ENCODE data around the gene ST6GALNAC1.

DNA sequence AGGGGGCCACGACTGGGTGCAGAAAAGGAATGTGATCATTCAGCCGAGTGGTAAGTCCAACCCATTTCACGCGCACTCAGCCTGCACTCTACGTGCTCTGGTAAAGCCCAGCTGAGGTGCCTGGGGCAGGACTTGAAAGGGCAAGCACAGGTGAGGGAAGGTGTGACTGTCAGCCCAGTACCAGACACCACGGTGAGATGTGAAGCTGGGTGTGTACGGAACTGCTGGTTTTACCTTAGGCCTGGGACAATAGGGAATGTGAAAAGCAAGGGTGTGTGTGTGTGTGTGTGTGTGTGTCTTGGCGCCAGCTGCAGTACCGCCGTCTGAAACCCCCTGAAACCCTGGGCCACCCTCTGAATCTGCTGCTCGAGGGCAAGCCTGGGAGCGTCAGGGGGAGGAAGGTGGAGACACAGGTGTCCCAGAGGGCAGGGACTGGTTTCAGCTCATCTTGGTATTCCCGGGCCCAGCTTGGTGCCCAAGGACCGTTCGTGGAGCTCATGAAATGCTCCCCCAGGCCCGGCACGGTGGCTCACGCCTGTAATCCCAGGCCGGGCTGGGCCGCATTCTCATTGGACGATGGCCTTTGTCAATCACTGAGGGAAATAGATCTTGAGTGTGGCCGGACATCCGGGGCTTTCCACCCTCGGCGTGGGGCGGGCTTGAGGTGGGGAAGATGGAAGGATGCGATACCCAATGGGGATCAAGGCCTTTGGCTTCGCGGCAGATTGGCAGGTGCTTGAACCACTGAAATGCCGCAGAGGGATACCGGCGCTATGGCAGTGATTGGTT is 27.8 kb upstream of the ST6GALNAC1 start:
- TF ChIP-seq, protein P1, sequence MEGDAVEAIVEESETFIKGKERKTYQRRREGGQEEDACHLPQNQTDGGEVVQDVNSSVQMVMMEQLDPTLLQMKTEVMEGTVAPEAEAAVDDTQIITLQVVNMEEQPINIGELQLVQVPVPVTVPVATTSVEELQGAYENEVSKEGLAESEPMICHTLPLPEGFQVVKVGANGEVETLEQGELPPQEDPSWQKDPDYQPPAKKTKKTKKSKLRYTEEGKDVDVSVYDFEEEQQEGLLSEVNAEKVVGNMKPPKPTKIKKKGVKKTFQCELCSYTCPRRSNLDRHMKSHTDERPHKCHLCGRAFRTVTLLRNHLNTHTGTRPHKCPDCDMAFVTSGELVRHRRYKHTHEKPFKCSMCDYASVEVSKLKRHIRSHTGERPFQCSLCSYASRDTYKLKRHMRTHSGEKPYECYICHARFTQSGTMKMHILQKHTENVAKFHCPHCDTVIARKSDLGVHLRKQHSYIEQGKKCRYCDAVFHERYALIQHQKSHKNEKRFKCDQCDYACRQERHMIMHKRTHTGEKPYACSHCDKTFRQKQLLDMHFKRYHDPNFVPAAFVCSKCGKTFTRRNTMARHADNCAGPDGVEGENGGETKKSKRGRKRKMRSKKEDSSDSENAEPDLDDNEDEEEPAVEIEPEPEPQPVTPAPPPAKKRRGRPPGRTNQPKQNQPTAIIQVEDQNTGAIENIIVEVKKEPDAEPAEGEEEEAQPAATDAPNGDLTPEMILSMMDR (IDR thresholded peaks at IDR 0.05; ENCODE audit: low read length) = no peak
- TF ChIP-seq EZH2 (IDR thresholded peaks at IDR 0.05; ENCODE audit: borderline replicate concordance, low read length) = no peak

All from OCI-LY1 (cell line).